ENCODE results near the gene LARP4. TPM values are rescaled to one million over a fixed set of nuclear protein-coding genes. Genes with fewer than 3 reads are reported as not detected.

LARP4 gene
- total RNA-seq, 2 donors from 2014 or later, result 29.7 to 32.9 TPM

DNA sequence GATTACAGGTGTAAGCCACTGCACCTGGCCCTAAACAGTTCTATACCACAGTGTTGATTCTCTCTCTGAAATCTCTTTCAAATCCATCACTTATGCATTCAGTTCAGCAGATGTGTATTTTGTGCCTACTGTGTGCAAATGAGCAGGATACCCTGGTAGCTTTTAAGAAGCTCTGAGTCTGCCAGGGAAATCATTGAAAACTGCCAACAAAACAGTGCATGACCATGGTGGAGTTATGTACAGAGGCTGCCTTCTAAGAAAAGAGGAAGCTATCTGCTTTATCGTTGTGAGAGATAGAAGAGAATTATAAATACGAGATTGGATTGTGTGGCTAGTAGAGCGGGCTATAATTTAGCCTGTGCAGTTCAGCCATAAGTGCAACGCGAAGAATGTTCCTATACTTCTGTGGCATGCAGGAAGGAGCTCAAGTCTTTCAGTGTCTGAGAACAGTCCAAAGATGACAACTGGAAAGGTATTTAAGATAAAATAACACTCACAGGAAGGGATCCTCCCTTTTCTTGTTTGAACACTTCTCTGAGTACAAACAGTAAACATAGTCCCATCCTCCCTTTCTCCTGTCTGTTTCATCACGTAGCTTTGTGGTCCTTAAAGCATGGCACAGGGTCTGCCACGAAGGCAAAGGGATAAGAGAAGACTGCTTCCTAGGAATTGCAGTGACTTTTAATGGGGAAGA is 108.4 kb downstream of the LARP4 start:
- Histone ChIP-seq H3K36me3 (no peaks in the 10 kb centered on the region), H3K27ac (no peak overlapping the region), H3K9me3 (no peaks in the 10 kb centered on the region), H3K27me3 (replicated peaks; ENCODE audit: insufficient read depth) (no peaks in the 10 kb centered on the region), H3K4me1 (replicated peaks) (peaks cover 5% of the 10 kb centered on the region), H3K4me3 (no peak overlapping the region)
- intact Hi-C loops (cut with DNase I), result loop anchor here (5.0 to 10.0 kb wide), 3 partner anchors 66 to 478 kb away; no protein-coding TSS in a partner anchor
- no peak for TF ChIP-seq POLR2A (IDR thresholded peaks at IDR 0.05)
- no peak for TF ChIP-seq CTCF (IDR thresholded peaks at IDR 0.05)
- TF ChIP-seq POLR2AphosphoS5 (IDR thresholded peaks at IDR 0.05), result no peak
- no peak for DNase-seq (ENCODE audit: low spot score)
- WGBS, result 51% methylated on average over 7 of the region's 7 CpGs

- H3K36me3 ChIP-seq, result no peaks in the 10 kb centered on the region
- no peak overlapping the region for H3K4me3 ChIP-seq
- 81% methylated on average over 4 of the region's 4 CpGs for WGBS
- DNase-seq (ENCODE audit: low spot score), result no peak
- H3K27ac ChIP-seq, result no peak overlapping the region
- no peaks in the 10 kb centered on the region for H3K9me3 ChIP-seq
- TF ChIP-seq CTCF (IDR thresholded peaks at IDR 0.05), result no peak
- no peak for TF ChIP-seq POLR2AphosphoS5 (IDR thresholded peaks at IDR 0.05)
- no peak for TF ChIP-seq POLR2A (IDR thresholded peaks at IDR 0.05)
- no peaks in the 10 kb centered on the region for H3K27me3 ChIP-seq (replicated peaks; ENCODE audit: insufficient read depth)
- intact Hi-C loops (cut with DNase I), result no loop called here
- H3K4me1 ChIP-seq (replicated peaks), result no peaks in the 10 kb centered on the region
Observed at GRCh38 chr12:50514526-50515276, 114.0 kb downstream of the LARP4 start.

GRCh38 chr12:50515587-50515986 is 114.9 kb downstream of the LARP4 start:
- no peaks in the 10 kb centered on the region for H3K9me3 ChIP-seq
- no peaks in the 10 kb centered on the region for H3K4me1 ChIP-seq (replicated peaks)
- intact Hi-C loops (cut with DNase I), result no loop called here
- no peak overlapping the region for H3K27ac ChIP-seq
- no peak overlapping the region for H3K4me3 ChIP-seq
- TF ChIP-seq CTCF (IDR thresholded peaks at IDR 0.05), result no peak
- no peak for TF ChIP-seq POLR2AphosphoS5 (IDR thresholded peaks at IDR 0.05)
- TF ChIP-seq POLR2A (IDR thresholded peaks at IDR 0.05), result no peak
- WGBS, result 86% methylated on average over 2 of the region's 2 CpGs
- no peaks in the 10 kb centered on the region for H3K27me3 ChIP-seq (replicated peaks; ENCODE audit: insufficient read depth)
- no peaks in the 10 kb centered on the region for H3K36me3 ChIP-seq
- no peak for DNase-seq (ENCODE audit: low spot score)

DNA sequence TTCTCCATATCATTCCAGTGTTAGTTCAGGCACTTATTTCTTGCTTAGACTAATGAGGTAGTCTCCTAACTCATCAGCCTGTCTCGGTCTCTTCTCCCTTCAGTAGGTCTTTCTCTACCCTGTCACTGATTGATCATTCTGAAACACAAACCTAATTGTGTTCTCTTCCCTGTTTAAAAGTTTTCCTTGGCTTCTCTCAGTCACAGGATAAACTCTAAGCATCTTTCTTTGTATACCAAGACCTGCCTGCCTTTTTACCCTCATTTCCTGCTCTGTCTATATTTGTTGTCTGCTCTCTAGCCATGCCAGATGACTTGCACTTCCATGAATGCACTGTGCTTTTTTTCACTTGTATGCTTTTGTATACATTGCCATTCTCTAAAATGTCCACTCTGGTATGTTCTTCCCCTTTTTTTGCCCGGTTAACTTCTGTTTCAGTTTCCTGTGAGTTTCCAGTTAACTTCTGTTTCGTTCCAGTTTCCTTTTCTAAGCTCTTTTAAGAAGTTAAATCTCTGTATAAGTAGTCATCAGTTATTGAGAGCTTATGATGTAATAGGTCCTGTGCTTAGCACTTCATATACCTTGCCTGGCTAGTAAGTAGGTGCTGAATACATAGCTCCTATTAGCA is 116.8 kb downstream of the LARP4 start:
- H3K4me1 ChIP-seq (replicated peaks), result no peaks in the 10 kb centered on the region
- H3K4me3 ChIP-seq, result no peak overlapping the region

More for the DNA sequence above, 116.8 kb downstream of the LARP4 start:
- no peak for TF ChIP-seq POLR2A (IDR thresholded peaks at IDR 0.05)
- TF ChIP-seq POLR2AphosphoS5 (IDR thresholded peaks at IDR 0.05), result no peak
- no peak for TF ChIP-seq CTCF (IDR thresholded peaks at IDR 0.05)
- DNase-seq (ENCODE audit: low spot score), result no peak
- H3K27me3 ChIP-seq (replicated peaks; ENCODE audit: insufficient read depth), result no peaks in the 10 kb centered on the region
- intact Hi-C loops (cut with DNase I), result no loop called here
- WGBS, result 42% methylated on average over 3 of the region's 3 CpGs
- no peak overlapping the region for H3K27ac ChIP-seq
- H3K9me3 ChIP-seq, result no peaks in the 10 kb centered on the region
- no peaks in the 10 kb centered on the region for H3K36me3 ChIP-seq

Measured in prostate gland (tissue), 2 donors.